Esophagus squamous epithelium (tissue), 5 donors: ENCODE data around the gene IRX3. TPM values are rescaled to one million over a fixed set of nuclear protein-coding genes. Genes with fewer than 3 reads are reported as not detected.

ENCODE experiments used
- DNase-seq: peaks from one replicate; lab custom pipeline; 2025; lab: John Stamatoyannopoulos, UW
- H3K27ac ChIP-seq, 4 donors: fragments of 200-600 bp; sonication (generic); one replicate each; pipeline ENCODE4 v1.5.1; 2016 to 2019; ENCODE audit warnings: mild to moderate bottlenecking in 1 of 4
- H3K27me3 ChIP-seq, 4 donors: fragments of 200-600 bp; sonication (generic); 1 replicate in 3 of 4; 2 replicates in 1 of 4; pipeline versions ENCODE4 v1.5.1 to v1.6.0; 2017 to 2021; ENCODE audit warnings: antibody characterized with exemption in 1 of 4
- H3K36me3 ChIP-seq, 3 donors: fragments of 200-600 bp; sonication (generic); one replicate each; pipeline ENCODE4 v1.5.1; 2016 to 2019
- H3K4me1 ChIP-seq, 3 donors: fragments of 200-600 bp; sonication (generic); one replicate each; pipeline ENCODE4 v1.5.1; 2017 to 2019
- H3K4me3 ChIP-seq, 4 donors: fragments of 200-600 bp; sonication (generic); 1 replicate in 3 of 4; 2 replicates in 1 of 4; pipeline ENCODE4 v1.5.1; 2016 to 2019; ENCODE audit warnings: mild to moderate bottlenecking in 2 of 4, moderate library complexity in 1 of 4
- H3K9me3 ChIP-seq, 3 donors: fragments of 200-600 bp; sonication (generic); one replicate each; pipeline ENCODE4 v1.5.1; 2016 to 2019
- POLR2A ChIP-seq, 4 donors: fragments of 450-650 bp; IDR thresholded peaks; one replicate each; pipeline ENCODE4 v1.6.1; 2017; ENCODE audit warnings: antibody characterized with exemption in 4 of 4, mild to moderate bottlenecking in 4 of 4, moderate library complexity in 3 of 4
- WGBS, 2 donors: methylation state at CpG; one replicate each; pipeline ENCODE4 v1.1.5; 2018; 5-methylcytosine and 5-hydroxymethylcytosine counted together
- intact Hi-C: fragments of 100-400 bp; cut with DNase I; formaldehyde crosslinking; loops from one replicate; pipeline ENCODE4 v1.15.0; 2022
- total RNA-seq, 4 donors: library from RNA; depleted of rRNA; stranded (reverse); fragments of >200 nt; gene quantifications; one replicate each; pipeline ENCODE4 v1.1.0, GENCODE V29; 2016
- TF ChIP-seq, protein P1 (sequence below), 6 experiments: fragments of 450-650 bp in 4 of 6; fragments of 200-600 bp in 2 of 6; sonication (generic) in 2 of 6; IDR thresholded peaks; one replicate each; pipeline ENCODE4 v1.5.1; 2016 to 2019; ENCODE audit warnings: antibody characterized with exemption in 6 of 6, mild to moderate bottlenecking in 4 of 6, moderate library complexity in 4 of 6
- donor health status: DM: yes; HTN: yes; CAD: no.

The IRX3 gene
- total RNA-seq, 4 donors from 2014 or later: 18.1 to 27.4 (median 26.4) TPM

DNA sequence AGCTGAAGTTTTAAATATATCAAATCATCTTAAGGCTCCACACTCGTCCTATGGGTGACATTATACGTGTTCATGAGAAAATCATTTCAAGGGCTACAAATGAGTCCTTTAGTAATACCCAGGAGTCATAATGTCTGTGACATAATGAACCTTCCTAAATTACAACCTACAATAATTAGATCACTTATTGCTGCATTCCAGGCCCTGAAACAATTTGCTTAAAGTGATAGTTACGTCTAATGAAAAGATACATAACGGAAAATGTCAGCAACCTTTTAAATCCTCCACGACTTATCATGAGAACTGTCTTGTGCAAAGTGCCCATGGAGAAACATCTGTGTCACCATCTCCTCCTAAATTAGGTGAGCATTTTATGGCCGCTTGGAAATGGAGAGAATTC is 43.4 kb downstream of the IRX3 start:
- peaks cover 0 to 40% (median 0%) of the 10 kb centered on the region in 4 donors for H3K27me3 ChIP-seq
- no peaks in the 10 kb centered on the region for H3K4me1 ChIP-seq
- H3K36me3 ChIP-seq: no peaks in the 10 kb centered on the region
- 82 to 91% methylated on average over 6 of the region's 6 CpGs for WGBS, 2 donors
- intact Hi-C loops: no loop called here
- no peaks in the 10 kb centered on the region for H3K9me3 ChIP-seq
- DNase-seq: no peak
- H3K4me3 ChIP-seq: no peak overlapping the region
- TF ChIP-seq POLR2A (IDR thresholded peaks at IDR 0.05): no peak
- TF ChIP-seq, protein P1, sequence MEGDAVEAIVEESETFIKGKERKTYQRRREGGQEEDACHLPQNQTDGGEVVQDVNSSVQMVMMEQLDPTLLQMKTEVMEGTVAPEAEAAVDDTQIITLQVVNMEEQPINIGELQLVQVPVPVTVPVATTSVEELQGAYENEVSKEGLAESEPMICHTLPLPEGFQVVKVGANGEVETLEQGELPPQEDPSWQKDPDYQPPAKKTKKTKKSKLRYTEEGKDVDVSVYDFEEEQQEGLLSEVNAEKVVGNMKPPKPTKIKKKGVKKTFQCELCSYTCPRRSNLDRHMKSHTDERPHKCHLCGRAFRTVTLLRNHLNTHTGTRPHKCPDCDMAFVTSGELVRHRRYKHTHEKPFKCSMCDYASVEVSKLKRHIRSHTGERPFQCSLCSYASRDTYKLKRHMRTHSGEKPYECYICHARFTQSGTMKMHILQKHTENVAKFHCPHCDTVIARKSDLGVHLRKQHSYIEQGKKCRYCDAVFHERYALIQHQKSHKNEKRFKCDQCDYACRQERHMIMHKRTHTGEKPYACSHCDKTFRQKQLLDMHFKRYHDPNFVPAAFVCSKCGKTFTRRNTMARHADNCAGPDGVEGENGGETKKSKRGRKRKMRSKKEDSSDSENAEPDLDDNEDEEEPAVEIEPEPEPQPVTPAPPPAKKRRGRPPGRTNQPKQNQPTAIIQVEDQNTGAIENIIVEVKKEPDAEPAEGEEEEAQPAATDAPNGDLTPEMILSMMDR (IDR thresholded peaks at IDR 0.05): no peak
- H3K27ac ChIP-seq: no peak overlapping the region

DNA sequence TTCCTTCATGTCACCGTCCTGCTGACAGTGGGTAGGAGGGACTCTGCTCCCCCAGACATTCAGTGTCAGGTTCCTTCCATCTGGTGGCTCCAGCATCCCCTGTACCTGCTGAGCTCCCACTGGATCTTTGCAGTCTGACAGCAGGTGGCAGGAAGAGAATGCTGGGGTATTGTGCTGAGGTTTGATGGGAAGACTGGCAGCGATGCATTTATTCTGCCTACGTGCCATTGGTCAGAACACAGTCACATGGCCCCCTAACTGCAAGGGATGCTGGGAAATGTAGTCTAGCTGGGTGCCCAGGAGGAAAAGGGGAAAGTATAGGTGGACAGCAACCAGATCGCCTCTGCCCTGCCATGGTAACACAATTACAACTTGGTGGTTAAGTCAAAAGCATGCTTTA is 44.4 kb downstream of the IRX3 start:
- Histone ChIP-seq H3K27me3 (peaks cover 0 to 40% (median 0%) of the 10 kb centered on the region in 4 donors), H3K27ac (no peak overlapping the region), H3K4me1 (no peaks in the 10 kb centered on the region), H3K36me3 (no peaks in the 10 kb centered on the region), H3K4me3 (no peak overlapping the region), H3K9me3 (no peaks in the 10 kb centered on the region)
- 72 to 88% methylated on average over 3 to 4 of the region's 4 CpGs for WGBS, 2 donors
- TF ChIP-seq, protein P1 (IDR thresholded peaks at IDR 0.05): no peak
- no peak for TF ChIP-seq POLR2A (IDR thresholded peaks at IDR 0.05)
- intact Hi-C loops: no loop called here
- DNase-seq: no peak

DNA sequence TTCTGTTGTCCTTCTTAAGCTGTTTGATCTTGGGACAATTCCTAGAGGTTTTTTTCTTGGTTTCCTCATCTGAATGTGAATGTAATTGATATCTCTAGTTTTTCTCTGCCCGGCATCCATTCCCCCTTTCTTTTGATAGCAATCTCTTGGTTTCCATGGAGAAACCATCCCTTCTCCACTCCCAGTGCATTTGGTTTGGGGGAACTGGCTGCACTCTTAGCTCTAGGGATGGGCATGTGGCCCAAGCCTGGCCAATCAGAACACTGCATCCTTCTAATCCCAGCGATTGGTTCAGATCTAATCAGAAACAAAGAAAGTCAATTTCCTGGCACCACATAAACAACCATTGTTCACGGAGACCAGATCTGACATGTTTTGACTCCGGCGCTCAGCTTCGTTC is 45.1 kb downstream of the IRX3 start:
- H3K4me1 ChIP-seq: no peaks in the 10 kb centered on the region
- no peak for TF ChIP-seq POLR2A (IDR thresholded peaks at IDR 0.05)
- TF ChIP-seq, protein P1 (IDR thresholded peaks at IDR 0.05): no peak
- H3K9me3 ChIP-seq: no peaks in the 10 kb centered on the region
- no peak overlapping the region for H3K27ac ChIP-seq
- no peak for DNase-seq
- 39 to 64% methylated on average over 6 of the region's 6 CpGs for WGBS, 2 donors
- intact Hi-C loops: no loop called here
- no peak overlapping the region for H3K4me3 ChIP-seq
- H3K36me3 ChIP-seq: no peaks in the 10 kb centered on the region
- peaks cover 0 to 35% (median 0%) of the 10 kb centered on the region in 4 donors for H3K27me3 ChIP-seq

DNA sequence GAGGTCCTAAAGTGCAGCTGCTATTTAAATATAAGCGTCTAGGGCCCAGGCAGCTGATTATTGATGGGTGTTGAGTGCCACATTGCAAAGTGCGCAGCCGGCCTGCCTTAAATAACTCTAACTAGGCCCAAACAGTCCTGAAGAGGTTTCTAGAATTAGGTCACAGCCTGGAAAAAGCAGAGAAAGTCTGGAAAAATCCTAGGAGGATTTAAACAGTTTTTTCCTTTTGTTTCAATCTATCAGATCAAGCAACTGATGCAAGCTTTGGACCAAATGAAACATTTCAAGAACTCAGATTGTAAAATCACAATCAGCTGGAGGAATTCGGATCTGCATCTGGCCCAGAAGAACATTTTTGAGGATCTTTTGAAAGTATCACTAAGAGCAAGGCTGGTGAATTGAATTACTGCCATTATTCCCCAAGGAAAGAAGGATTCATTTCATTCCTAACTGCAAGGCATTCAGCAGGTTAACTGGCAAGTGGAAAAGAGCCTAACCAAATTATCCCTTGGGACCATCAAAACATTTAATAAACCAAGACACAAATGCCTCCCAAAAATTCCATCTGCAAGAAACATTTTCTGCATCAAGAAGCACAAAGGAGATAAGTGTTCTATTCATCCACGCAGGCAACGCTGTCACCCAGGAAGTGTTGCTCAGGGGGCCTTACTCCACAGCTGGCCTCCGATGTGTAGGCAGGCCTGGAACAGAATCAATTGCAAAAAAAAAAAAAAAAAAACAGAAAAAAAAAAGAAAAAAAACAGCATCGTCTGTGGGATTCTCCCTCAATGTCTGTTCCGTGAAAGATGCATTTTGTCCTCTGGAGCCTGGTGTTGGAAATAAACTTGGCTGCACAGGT is 46.1 kb downstream of the IRX3 start:
- intact Hi-C loops: no loop called here
- no peak for DNase-seq
- H3K27me3 ChIP-seq: peaks cover 0 to 24% (median 0%) of the 10 kb centered on the region in 4 donors
- 71 to 77% methylated on average over 9 of the region's 9 CpGs for WGBS, 2 donors
- no peaks in the 10 kb centered on the region for H3K9me3 ChIP-seq
- H3K4me1 ChIP-seq: no peaks in the 10 kb centered on the region
- H3K27ac ChIP-seq: no peak overlapping the region
- no peak overlapping the region for H3K4me3 ChIP-seq
- TF ChIP-seq POLR2A (IDR thresholded peaks at IDR 0.05): no peak
- TF ChIP-seq, protein P1 (IDR thresholded peaks at IDR 0.05): no peak
- H3K36me3 ChIP-seq: no peaks in the 10 kb centered on the region

DNA sequence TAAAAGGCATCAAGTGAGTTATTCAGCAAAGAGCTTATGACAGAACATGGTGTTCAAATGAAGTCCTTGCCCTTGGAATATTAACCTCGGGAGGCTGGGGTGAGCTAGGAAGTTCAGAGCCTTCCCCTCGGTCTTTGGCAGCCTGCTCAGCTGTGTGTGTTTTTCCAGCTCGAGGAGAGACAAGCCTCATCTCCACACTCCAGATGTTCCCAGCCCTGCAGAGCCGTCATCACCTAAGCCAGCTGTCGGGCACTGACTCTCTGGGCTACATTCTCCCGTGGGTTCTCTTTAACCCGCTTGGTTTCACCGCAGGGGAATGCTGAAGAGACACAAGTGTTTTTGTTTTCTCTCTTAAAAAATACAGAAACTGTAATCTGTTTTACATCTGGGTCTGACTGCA is 47.1 kb downstream of the IRX3 start:
- intact Hi-C loops: no loop called here
- H3K4me1 ChIP-seq: no peaks in the 10 kb centered on the region
- no peaks in the 10 kb centered on the region for H3K9me3 ChIP-seq
- TF ChIP-seq, protein P1 (IDR thresholded peaks at IDR 0.05): no peak
- TF ChIP-seq POLR2A (IDR thresholded peaks at IDR 0.05): no peak
- DNase-seq: no peak
- no peak overlapping the region for H3K27ac ChIP-seq
- peaks cover 0 to 14% (median 0%) of the 10 kb centered on the region in 4 donors for H3K27me3 ChIP-seq
- H3K4me3 ChIP-seq: no peak overlapping the region
- no peaks in the 10 kb centered on the region for H3K36me3 ChIP-seq
- 44 to 61% methylated on average over 3 to 8 of the region's 8 CpGs for WGBS, 2 donors
